Mesenchymal stem cell (in vitro differentiated cells and primary cell): ENCODE results near the gene COLQ.

ENCODE experiments used
- DNase-seq: peaks from one replicate; pipeline ENCODE4 v3.0.0-alpha.2; 2013
- H2AFZ ChIP-seq: one replicate; pipeline ENCODE4 v1.6.1; 2013; ENCODE audit warnings: low read depth, mild to moderate bottlenecking, control low read depth, inconsistent platforms, low read length, moderate library complexity
- H2AK5ac ChIP-seq: 2 replicates; pipeline ENCODE4 v1.6.1; 2013; ENCODE audit warnings: low read length, moderate library complexity, mild to moderate bottlenecking, inconsistent platforms; ENCODE audit not compliant: severe bottlenecking
- H2BK120ac ChIP-seq: one replicate; pipeline ENCODE4 v1.6.1; 2013; ENCODE audit warnings: low read depth, mild to moderate bottlenecking, inconsistent platforms, low read length, moderate library complexity
- H2BK12ac ChIP-seq, 2 experiments: one replicate each; pipeline ENCODE4 v1.6.1; 2013; ENCODE audit warnings: inconsistent platforms in 2 of 2, low read length in 2 of 2, mild to moderate bottlenecking in 2 of 2, moderate library complexity in 2 of 2, control low read depth in 1 of 2
- H2BK15ac ChIP-seq: one replicate; pipeline ENCODE4 v1.6.1; 2013; ENCODE audit warnings: mild to moderate bottlenecking, low read depth, inconsistent platforms; ENCODE audit not compliant: poor library complexity, severe bottlenecking
- H2BK5ac ChIP-seq: 2 replicates; pipeline ENCODE4 v1.6.1; 2013; ENCODE audit warnings: low read depth, mild to moderate bottlenecking, low read length, control low read depth, inconsistent platforms; ENCODE audit not compliant: poor library complexity, severe bottlenecking
- H3K14ac ChIP-seq, 2 experiments: one replicate each; pipeline ENCODE4 v1.6.1; 2013; ENCODE audit warnings: inconsistent platforms in 2 of 2, low read length in 2 of 2, control low read depth in 1 of 2, mild to moderate bottlenecking in 1 of 2, moderate library complexity in 1 of 2
- H3K18ac ChIP-seq, 2 experiments: one replicate each; pipeline ENCODE4 v1.6.1; 2013; ENCODE audit warnings: inconsistent platforms in 2 of 2, low read length in 2 of 2, control low read depth in 1 of 2, low read depth in 1 of 2, mild to moderate bottlenecking in 1 of 2
- H3K23ac ChIP-seq, 2 experiments: one replicate each; pipeline ENCODE4 v1.6.1; 2013; ENCODE audit warnings: inconsistent platforms in 2 of 2, low read length in 2 of 2, mild to moderate bottlenecking in 2 of 2, moderate library complexity in 2 of 2, control low read depth in 1 of 2
- H3K27ac ChIP-seq: 2 replicates; pipeline ENCODE4 v1.5.1; 2013; ENCODE audit warnings: mild to moderate bottlenecking, moderate library complexity, low read length, control low read depth, inconsistent platforms; ENCODE audit not compliant: poor library complexity, severe bottlenecking
- H3K27me3 ChIP-seq, 2 experiments: 2 replicates each; pipeline versions ENCODE4 v1.6.1 to v1.7.0; 2013; ENCODE audit warnings: low read length in 2 of 2, mild to moderate bottlenecking in 2 of 2, moderate library complexity in 2 of 2, control low read depth in 1 of 2, inconsistent platforms in 1 of 2; ENCODE audit not compliant: control insufficient read depth in 1 of 2, insufficient read depth in 1 of 2
- H3K36me3 ChIP-seq, 2 experiments: 2 replicates each; pipeline versions ENCODE4 v1.6.1 to v1.7.0; 2013; ENCODE audit warnings: low read length in 2 of 2, control low read depth in 1 of 2, inconsistent platforms in 1 of 2, low read depth in 1 of 2, mild to moderate bottlenecking in 1 of 2; ENCODE audit not compliant: insufficient read depth in 2 of 2, control insufficient read depth in 1 of 2
- H3K4ac ChIP-seq, 2 experiments: one replicate each; pipeline ENCODE4 v1.6.1; 2013; ENCODE audit warnings: inconsistent platforms in 2 of 2, low read length in 2 of 2, mild to moderate bottlenecking in 2 of 2, moderate library complexity in 2 of 2, control low read depth in 1 of 2, low read depth in 1 of 2
- H3K4me1 ChIP-seq: 2 replicates; pipeline ENCODE4 v1.6.1; 2013; ENCODE audit warnings: low read depth, low read length, control low read depth; ENCODE audit not compliant: control insufficient read depth, insufficient read depth
- H3K4me2 ChIP-seq: 2 replicates; pipeline ENCODE4 v1.6.1; 2013; ENCODE audit warnings: low read length, mild to moderate bottlenecking, inconsistent platforms; ENCODE audit not compliant: poor library complexity, severe bottlenecking
- H3K4me3 ChIP-seq, 2 experiments: 2 replicates each; pipeline versions ENCODE4 v1.5.1 to v1.7.0; 2013; ENCODE audit warnings: low read length in 2 of 2, mild to moderate bottlenecking in 2 of 2, control low read depth in 1 of 2, low read depth in 1 of 2; ENCODE audit not compliant: insufficient read depth in 1 of 2
- H3K79me1 ChIP-seq: replicated peaks from 2 replicates; pipeline ENCODE4 v1.6.1; 2013; ENCODE audit warnings: mild to moderate bottlenecking, control low read depth, low read length, inconsistent platforms; ENCODE audit not compliant: poor library complexity, severe bottlenecking
- H3K9ac ChIP-seq: 2 replicates; pipeline ENCODE4 v1.7.0; 2013; ENCODE audit warnings: mild to moderate bottlenecking, low read length, moderate library complexity
- H3K9me3 ChIP-seq: 2 replicates; pipeline ENCODE4 v1.7.0; 2013; ENCODE audit warnings: mild to moderate bottlenecking, low read length; ENCODE audit not compliant: control insufficient read depth
- H4K8ac ChIP-seq: one replicate; pipeline ENCODE4 v1.6.1; 2013; ENCODE audit warnings: inconsistent platforms, mild to moderate bottlenecking, low read length, moderate library complexity
- H4K91ac ChIP-seq: one replicate; pipeline ENCODE4 v1.6.1; 2013; ENCODE audit warnings: mild to moderate bottlenecking, low read length, inconsistent platforms
- WGBS: methylation state at CpG from one replicate; pipeline ENCODE4 v1.1.7; 2013; ENCODE audit warnings: mixed read lengths; 5-methylcytosine and 5-hydroxymethylcytosine counted together

The COLQ gene

GRCh38 chr3:15455756-15456155, 65.8 kb downstream of the COLQ start:
- H3K23ac ChIP-seq: no peak overlapping the region
- H2BK5ac ChIP-seq: no peak overlapping the region
- WGBS: 94% methylated on average over 7 of the region's 7 CpGs
- H2BK12ac ChIP-seq: no peak overlapping the region
- H3K36me3 ChIP-seq: peaks cover 8 to 19% of the 10 kb centered on the region in 2 experiments
- no peak overlapping the region for H3K27ac ChIP-seq
- H3K4me3 ChIP-seq: no peak overlapping the region
- H2BK120ac ChIP-seq: no peak overlapping the region
- H2BK15ac ChIP-seq: no peak overlapping the region
- H3K79me1 ChIP-seq: no peaks in the 10 kb centered on the region
- H3K18ac ChIP-seq: no peak overlapping the region
- no peak overlapping the region for H3K9ac ChIP-seq
- H3K27me3 ChIP-seq: no peaks in the 10 kb centered on the region
- H2AK5ac ChIP-seq: no peak overlapping the region
- no peak for DNase-seq
- no peaks in the 10 kb centered on the region for H3K4me1 ChIP-seq
- H3K4ac ChIP-seq: no peak overlapping the region
- no peaks in the 10 kb centered on the region for H3K9me3 ChIP-seq
- H2AFZ ChIP-seq: no peak overlapping the region
- no peak overlapping the region for H3K4me2 ChIP-seq
- H4K8ac ChIP-seq: no peak overlapping the region
- no peak overlapping the region for H3K14ac ChIP-seq
- H4K91ac ChIP-seq: no peak overlapping the region

DNA sequence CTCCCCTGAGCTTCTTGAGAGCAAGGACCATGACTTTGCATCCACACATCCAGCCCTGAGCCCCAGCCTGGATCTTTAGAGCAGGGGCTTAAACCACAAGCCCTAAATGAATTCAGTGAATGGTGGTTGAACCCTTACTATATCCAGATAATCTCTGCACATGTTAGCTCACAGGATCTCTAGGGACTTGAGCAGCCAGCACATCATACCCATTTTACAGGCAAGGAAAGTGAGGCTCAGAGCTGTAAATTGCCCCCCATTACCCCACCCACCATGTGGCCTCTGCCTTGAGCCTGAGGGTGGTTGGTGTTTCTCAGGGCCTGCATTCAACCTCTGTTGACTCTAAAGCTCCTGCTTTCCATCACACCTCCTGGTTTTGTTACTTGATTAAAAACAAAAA, 66.5 kb downstream of the COLQ start:
- H4K8ac ChIP-seq: no peak overlapping the region
- H2BK120ac ChIP-seq: no peak overlapping the region
- H2BK12ac ChIP-seq: no peak overlapping the region
- no peak overlapping the region for H2AFZ ChIP-seq
- no peaks in the 10 kb centered on the region for H3K27me3 ChIP-seq
- H3K9me3 ChIP-seq: no peaks in the 10 kb centered on the region
- H3K18ac ChIP-seq: no peak overlapping the region
- H3K9ac ChIP-seq: no peak overlapping the region
- no peak overlapping the region for H4K91ac ChIP-seq
- no peaks in the 10 kb centered on the region for H3K4me1 ChIP-seq
- H3K27ac ChIP-seq: no peak overlapping the region
- H3K4me2 ChIP-seq: no peak overlapping the region
- no peaks in the 10 kb centered on the region for H3K79me1 ChIP-seq
- no peak overlapping the region for H3K4me3 ChIP-seq
- no peak overlapping the region for H2AK5ac ChIP-seq
- H3K14ac ChIP-seq: no peak overlapping the region
- no peak overlapping the region for H3K23ac ChIP-seq
- no peak overlapping the region for H2BK5ac ChIP-seq
- peaks cover 8 to 26% of the 10 kb centered on the region in 2 experiments for H3K36me3 ChIP-seq
- no peak for DNase-seq
- H3K4ac ChIP-seq: no peak overlapping the region
- no peak overlapping the region for H2BK15ac ChIP-seq

DNA sequence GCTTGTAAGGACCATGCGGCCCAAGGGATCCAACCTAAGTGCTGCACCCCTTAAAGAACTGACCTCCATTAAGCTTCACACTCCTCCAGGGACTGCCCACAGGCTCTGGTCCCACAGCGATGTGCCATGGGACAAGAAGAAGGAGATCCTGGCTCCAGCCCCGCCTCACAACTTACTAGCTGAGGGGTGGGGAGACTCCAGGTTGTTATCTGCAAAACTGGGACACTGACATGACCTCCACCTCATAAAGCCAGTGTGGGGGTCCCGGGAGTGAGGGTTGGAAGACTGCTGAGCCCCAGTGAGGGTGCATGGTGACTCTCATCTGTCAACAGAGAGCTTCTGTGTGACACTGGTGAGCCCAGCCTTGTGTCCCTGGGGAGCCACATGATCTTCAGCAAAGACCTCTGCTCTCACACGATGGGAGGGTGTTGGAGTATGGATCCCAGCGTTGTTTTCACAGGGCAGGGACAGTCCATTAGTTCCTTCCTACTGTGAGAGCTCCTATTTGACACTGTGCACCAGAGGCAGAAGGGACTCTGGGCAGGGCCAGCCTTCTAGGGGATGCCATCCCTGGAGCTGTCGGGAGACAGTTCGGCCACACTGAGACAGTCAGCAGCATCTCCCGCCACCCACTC, 67.4 kb downstream of the COLQ start:
- Histone ChIP-seq H4K8ac (no peak overlapping the region), H3K4me2 (no peak overlapping the region), H3K4ac (peak overlapping the region in 1 of 2 experiments; percentile 6), H3K27ac (no peak overlapping the region), H3K79me1 (no peaks in the 10 kb centered on the region), H3K36me3 (peaks cover 11 to 34% of the 10 kb centered on the region in 2 experiments), H3K4me3 (no peak overlapping the region), H3K4me1 (no peaks in the 10 kb centered on the region), H2AFZ (no peak overlapping the region), H3K14ac (no peak overlapping the region), H2BK5ac (no peak overlapping the region), H3K23ac (no peak overlapping the region), H3K27me3 (no peaks in the 10 kb centered on the region), H2AK5ac (no peak overlapping the region), H2BK120ac (no peak overlapping the region), H3K18ac (no peak overlapping the region), H2BK12ac (no peak overlapping the region), H3K9ac (no peak overlapping the region), H4K91ac (no peak overlapping the region), H3K9me3 (no peaks in the 10 kb centered on the region), H2BK15ac (no peak overlapping the region)
- DNase-seq: no peak
- WGBS: 79% methylated on average over 9 of the region's 9 CpGs

GRCh38 chr3:15453501-15453900, 68.0 kb downstream of the COLQ start:
- WGBS: 91% methylated on average over 7 of the region's 8 CpGs
- H2BK15ac ChIP-seq: no peak overlapping the region
- no peak overlapping the region for H2BK5ac ChIP-seq

More at GRCh38 chr3:15453501-15453900, 68.0 kb downstream of the COLQ start:
- Histone ChIP-seq H3K23ac (no peak overlapping the region), H3K27me3 (no peaks in the 10 kb centered on the region), H3K18ac (no peak overlapping the region), H3K79me1 (no peaks in the 10 kb centered on the region), H3K14ac (peak overlapping the region in 1 of 2 experiments; percentile 26), H3K4me2 (no peak overlapping the region), H2AFZ (no peak overlapping the region), H2BK120ac (no peak overlapping the region), H3K9me3 (no peaks in the 10 kb centered on the region), H2AK5ac (no peak overlapping the region), H3K4ac (no peak overlapping the region), H2BK12ac (no peak overlapping the region), H3K27ac (no peak overlapping the region), H3K36me3 (peaks cover 11 to 35% of the 10 kb centered on the region in 2 experiments), H3K4me3 (no peak overlapping the region), H3K4me1 (no peaks in the 10 kb centered on the region), H3K9ac (no peak overlapping the region), H4K91ac (no peak overlapping the region), H4K8ac (no peak overlapping the region)
- no peak for DNase-seq
